Stomach (tissue), 9 donors: ENCODE measurements around the gene SNTG2. TPM values are rescaled to one million over a fixed set of nuclear protein-coding genes. Genes with fewer than 3 reads are reported as not detected.

Source experiments
- DNase-seq, 2 donors: peaks; one replicate each; pipeline versions ENCODE4 v3.0.0 to v3.0.0-alpha.2; 2013 to 2019
- H3K27ac ChIP-seq, 5 donors: fragments of 200-600 bp in 4 of 5; sonication (generic) in 4 of 5; one replicate each; pipeline ENCODE4 v1.5.1; 2013 to 2019; ENCODE audit warnings: mild to moderate bottlenecking in 1 of 5, moderate library complexity in 1 of 5
- H3K27me3 ChIP-seq, 3 donors: fragments of 200-600 bp; sonication (generic); one replicate each; pipeline ENCODE4 v1.5.1; 2017 to 2019; ENCODE audit warnings: mixed run types in 1 of 3
- H3K36me3 ChIP-seq, 4 donors: fragments of 200-600 bp; sonication (generic); 1 replicate in 3 of 4; 2 replicates in 1 of 4; pipeline ENCODE4 v1.5.1; 2016 to 2019
- H3K4me1 ChIP-seq, 4 donors: fragments of 200-600 bp; sonication (generic); one replicate each; pipeline ENCODE4 v1.5.1; 2016 to 2019
- H3K4me3 ChIP-seq, 4 donors: fragments of 200-600 bp; sonication (generic) in 3 of 4; one replicate each; pipeline ENCODE4 v1.5.1; 2016 to 2019; ENCODE audit warnings: mild to moderate bottlenecking in 1 of 4
- H3K9me3 ChIP-seq, 4 donors: fragments of 200-600 bp; sonication (generic); one replicate each; pipeline ENCODE4 v1.5.1; 2016 to 2019
- EP300 ChIP-seq: sonication (generic); formaldehyde crosslinking; IDR thresholded peaks from one replicate; pipeline ENCODE4 v1.6.1; 2017; ENCODE audit warnings: antibody characterized with exemption
- POLR2A ChIP-seq, 4 donors: fragments of 450-650 bp; IDR thresholded peaks; one replicate each; pipeline ENCODE4 v1.6.1; 2016; ENCODE audit warnings: antibody characterized with exemption in 4 of 4, control low read depth in 2 of 4, mild to moderate bottlenecking in 1 of 4, moderate library complexity in 1 of 4
- POLR2AphosphoS5 ChIP-seq, 3 donors: sonication (generic); formaldehyde crosslinking; IDR thresholded peaks; one replicate each; pipeline ENCODE4 v1.6.1; 2016; ENCODE audit warnings: antibody characterized with exemption in 3 of 3
- WGBS, 5 donors: extraction: QIAGEN DNeasy Blood & Tissue Kit in 3 of 5; methylation state at CpG; one replicate each; pipeline versions ENCODE4 v1.1.5 to v1.1.7; 2013 to 2018; 5-methylcytosine and 5-hydroxymethylcytosine counted together
- intact Hi-C: fragments of 100-400 bp; cut with DNase I; formaldehyde crosslinking; loops from one replicate; pipeline ENCODE4 v1.15.1; 2023; ENCODE audit warnings: low total_unique reads
- polyA plus RNA-seq, 3 donors: library from polyadenylated mRNA; stranded (reverse); fragments of 200-250 nt; gene quantifications; one replicate each; pipeline ENCODE4 v1.2.3, GENCODE V29; 2013
- total RNA-seq, 5 donors: library from RNA; depleted of rRNA; stranded (reverse); fragments of >200 nt; gene quantifications; one replicate each; pipeline versions ENCODE4 v1.1.0 to v1.2.3, GENCODE V29; 2014 to 2016
- TF ChIP-seq, protein P1 (sequence below), 7 experiments: fragments of 450-650 bp in 4 of 7; fragments of 200-600 bp in 3 of 7; sonication (generic) in 3 of 7; IDR thresholded peaks; one replicate each; pipeline ENCODE4 v1.5.1; 2016 to 2019; ENCODE audit warnings: antibody characterized with exemption in 7 of 7, control low read depth in 2 of 7, mild to moderate bottlenecking in 1 of 7
- donor health status: healthy with polysubstance abuse.
- donor health status: Bipolar disorder and iron deficiency.
- donor health status: healthy.

Gene SNTG2
- total and polyA plus RNA-seq, 8 donors, result 0.68 to 19.6 (median 5.3) TPM; not detected in 1

DNA sequence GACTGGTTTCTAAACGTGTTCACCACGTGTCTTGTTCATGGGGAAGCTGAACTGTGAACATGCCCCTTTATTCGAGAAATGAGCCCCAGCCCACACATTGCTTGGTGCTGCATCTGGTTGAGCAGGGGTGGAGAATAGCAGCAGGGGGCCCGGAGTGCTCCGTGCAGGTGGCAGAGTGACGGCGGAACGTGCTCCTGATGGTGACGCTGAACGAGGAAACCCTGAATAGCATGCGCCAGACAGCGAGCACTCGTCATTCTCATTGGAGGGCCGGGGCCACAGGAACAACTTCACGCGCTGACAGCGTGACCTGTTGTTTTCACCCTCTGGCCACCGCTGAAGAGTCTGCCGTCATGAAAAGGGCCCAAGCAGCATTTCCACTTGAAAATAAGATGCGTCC, 336.8 kb downstream of the SNTG2 start:
- H3K27me3 ChIP-seq, result peaks cover 0 to 16% (median 0%) of the 10 kb centered on the region in 3 donors
- no peak overlapping the region for H3K27ac ChIP-seq
- H3K4me1 ChIP-seq, result peaks cover 0 to 5% (median 1%) of the 10 kb centered on the region in 4 donors
- H3K36me3 ChIP-seq, result no peaks in the 10 kb centered on the region
- 87 to 90% (median 89%) methylated on average over 20 of the region's 20 CpGs for WGBS, 5 donors
- H3K9me3 ChIP-seq, result no peaks in the 10 kb centered on the region
- DNase-seq, result no peak
- no peak overlapping the region for H3K4me3 ChIP-seq
- intact Hi-C loops, result no loop called here
- TF ChIP-seq, protein P1, sequence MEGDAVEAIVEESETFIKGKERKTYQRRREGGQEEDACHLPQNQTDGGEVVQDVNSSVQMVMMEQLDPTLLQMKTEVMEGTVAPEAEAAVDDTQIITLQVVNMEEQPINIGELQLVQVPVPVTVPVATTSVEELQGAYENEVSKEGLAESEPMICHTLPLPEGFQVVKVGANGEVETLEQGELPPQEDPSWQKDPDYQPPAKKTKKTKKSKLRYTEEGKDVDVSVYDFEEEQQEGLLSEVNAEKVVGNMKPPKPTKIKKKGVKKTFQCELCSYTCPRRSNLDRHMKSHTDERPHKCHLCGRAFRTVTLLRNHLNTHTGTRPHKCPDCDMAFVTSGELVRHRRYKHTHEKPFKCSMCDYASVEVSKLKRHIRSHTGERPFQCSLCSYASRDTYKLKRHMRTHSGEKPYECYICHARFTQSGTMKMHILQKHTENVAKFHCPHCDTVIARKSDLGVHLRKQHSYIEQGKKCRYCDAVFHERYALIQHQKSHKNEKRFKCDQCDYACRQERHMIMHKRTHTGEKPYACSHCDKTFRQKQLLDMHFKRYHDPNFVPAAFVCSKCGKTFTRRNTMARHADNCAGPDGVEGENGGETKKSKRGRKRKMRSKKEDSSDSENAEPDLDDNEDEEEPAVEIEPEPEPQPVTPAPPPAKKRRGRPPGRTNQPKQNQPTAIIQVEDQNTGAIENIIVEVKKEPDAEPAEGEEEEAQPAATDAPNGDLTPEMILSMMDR (IDR thresholded peaks at IDR 0.05), result no peak
- TF ChIP-seq EP300 (no peak), POLR2A (IDR thresholded peaks at IDR 0.05) (no peak), POLR2AphosphoS5 (IDR thresholded peaks at IDR 0.05) (no peak)

DNA sequence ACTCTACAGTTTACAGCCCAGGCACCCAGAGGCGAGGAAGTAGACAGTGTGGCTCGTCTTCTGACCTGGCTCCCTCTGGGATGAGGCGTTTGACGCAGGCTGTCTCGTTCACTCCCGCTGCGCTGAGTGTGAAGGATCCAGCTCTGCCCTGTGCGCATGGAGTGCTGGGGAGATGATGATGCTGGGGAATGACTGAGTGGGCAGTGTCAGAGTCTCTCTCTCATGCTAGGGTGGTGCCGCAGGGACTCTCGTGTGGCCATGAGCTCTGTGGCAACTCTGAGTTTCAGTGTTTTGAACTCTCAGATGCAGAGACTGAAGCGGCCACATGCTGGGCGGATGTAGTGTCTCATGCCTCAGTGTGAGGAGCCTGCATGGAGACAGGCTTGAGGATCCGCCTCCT, 344.3 kb downstream of the SNTG2 start:
- H3K4me1 ChIP-seq, result no peaks in the 10 kb centered on the region
- no peak for DNase-seq
- H3K27ac ChIP-seq, result no peak overlapping the region
- no peak overlapping the region for H3K4me3 ChIP-seq
- H3K9me3 ChIP-seq, result peaks cover 0 to 9% (median 0%) of the 10 kb centered on the region in 4 donors
- WGBS, 5 donors, result 87 to 96% (median 92%) methylated on average over 13 of the region's 13 CpGs
- no peaks in the 10 kb centered on the region for H3K27me3 ChIP-seq
- intact Hi-C loops, result no loop called here
- TF ChIP-seq, protein P1 (IDR thresholded peaks at IDR 0.05), result no peak
- TF ChIP-seq POLR2A (IDR thresholded peaks at IDR 0.05), result no peak
- no peaks in the 10 kb centered on the region for H3K36me3 ChIP-seq

DNA sequence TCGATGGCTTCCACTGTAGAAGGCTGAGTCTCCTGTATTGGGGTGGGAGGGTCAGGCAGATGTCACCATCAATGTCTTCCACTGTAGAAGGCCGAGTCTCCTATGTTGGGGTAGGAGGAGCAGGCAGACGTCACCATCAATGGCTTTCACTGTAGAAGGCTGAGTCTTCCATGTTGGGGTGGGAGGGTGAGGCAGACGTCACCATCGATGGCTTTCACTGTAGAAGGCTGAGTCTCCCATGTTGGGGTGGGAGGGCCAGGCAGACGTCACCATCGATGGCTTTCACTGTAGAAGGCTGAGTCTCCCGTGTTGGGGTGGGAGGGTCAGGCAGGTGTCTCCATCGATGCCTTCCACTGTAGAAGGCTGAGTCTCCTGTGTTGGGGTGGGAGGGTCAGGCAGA, 345.1 kb downstream of the SNTG2 start:
- Histone ChIP-seq H3K4me1 (no peaks in the 10 kb centered on the region), H3K27ac (no peak overlapping the region), H3K27me3 (no peaks in the 10 kb centered on the region), H3K4me3 (no peak overlapping the region), H3K9me3 (peaks cover 0 to 9% (median 0%) of the 10 kb centered on the region in 4 donors), H3K36me3 (no peaks in the 10 kb centered on the region)
- intact Hi-C loops, result no loop called here
- no peak for DNase-seq
- 86 to 96% (median 90%) methylated on average over 9 of the region's 9 CpGs for WGBS, 5 donors
- TF ChIP-seq, protein P1 (IDR thresholded peaks at IDR 0.05), result no peak
- TF ChIP-seq POLR2A (IDR thresholded peaks at IDR 0.05) (no peak), EP300 (no peak), POLR2AphosphoS5 (IDR thresholded peaks at IDR 0.05) (no peak)

DNA sequence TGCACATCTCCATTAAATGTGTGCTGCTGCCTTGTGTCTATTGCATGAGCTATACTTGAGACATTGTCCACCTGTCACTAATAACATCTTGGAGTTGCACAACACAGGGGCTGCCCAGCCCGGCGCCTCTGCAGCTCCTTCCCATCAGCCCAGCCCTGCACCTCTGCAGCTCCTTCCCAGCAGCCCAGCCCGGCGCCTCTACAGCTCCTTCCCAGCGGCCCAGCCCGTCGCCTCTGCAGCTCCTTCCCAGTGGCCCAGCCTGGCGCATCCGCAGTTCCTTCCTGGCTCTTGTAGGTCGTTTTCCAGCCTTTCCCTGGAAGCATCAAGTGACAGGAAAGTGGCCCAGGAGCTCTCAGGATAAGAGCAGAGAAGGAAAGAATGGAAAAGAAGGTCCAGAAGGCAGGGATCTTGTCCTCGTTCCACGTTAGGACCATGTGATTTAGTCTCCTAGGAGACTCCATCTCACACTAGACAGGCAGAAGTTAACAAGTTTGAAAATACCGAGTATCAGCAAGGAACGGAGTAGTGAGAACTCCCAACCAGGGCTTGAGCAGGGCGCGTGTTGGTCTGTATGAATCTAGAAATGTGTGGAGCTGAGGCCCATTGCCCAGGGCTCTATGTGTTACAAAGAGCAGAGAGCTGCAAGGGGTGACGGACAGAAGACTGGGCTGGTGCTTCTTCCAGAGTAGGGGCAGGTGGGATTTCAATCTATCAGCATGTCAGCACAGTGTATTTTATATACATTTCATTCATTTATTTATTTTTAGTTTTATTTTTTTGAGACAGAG, 346.9 kb downstream of the SNTG2 start:
- 70 to 82% (median 78%) methylated on average over 17 of the region's 17 CpGs for WGBS, 5 donors
- TF ChIP-seq POLR2AphosphoS5 (IDR thresholded peaks at IDR 0.05) (no peak), EP300 (no peak), POLR2A (IDR thresholded peaks at IDR 0.05) (no peak)
- TF ChIP-seq, protein P1 (IDR thresholded peaks at IDR 0.05), result no peak

More for the DNA sequence above, 346.9 kb downstream of the SNTG2 start:
- Histone ChIP-seq H3K4me1 (no peaks in the 10 kb centered on the region), H3K4me3 (no peak overlapping the region), H3K9me3 (peaks cover 0 to 9% (median 0%) of the 10 kb centered on the region in 4 donors), H3K27me3 (no peaks in the 10 kb centered on the region), H3K36me3 (no peaks in the 10 kb centered on the region), H3K27ac (no peak overlapping the region)
- no peak for DNase-seq
- intact Hi-C loops, result no loop called here
